Measurements from ENCODE around the gene TOGARAM2.

- no peak for TF ChIP-seq CTCF (IDR thresholded peaks at IDR 0.05)
- no peak for TF ChIP-seq EP300 (IDR thresholded peaks at IDR 0.05)
- no peak for TF ChIP-seq POLR2A (IDR thresholded peaks at IDR 0.05)
- TF ChIP-seq POLR2AphosphoS5 (IDR thresholded peaks at IDR 0.05) = no peak
These were observed 36.8 kb downstream of the TOGARAM2 start for GRCh38 chr2:29017716-29018435.
